H1 (cell line): ENCODE data around the gene FASLG. TPM values are rescaled to one million over a fixed set of nuclear protein-coding genes. Genes with fewer than 3 reads are reported as not detected.

Source experiments
- CTCF ChIA-PET: fragments of 300-600 bp; sonication (Branson Sonifier 250); formaldehyde crosslinking; loops from one replicate; lab custom pipeline; 2021; ENCODE audit not compliant: partially characterized antibody; lab: Charles Lee
- POLR2A ChIA-PET: fragments of 300-600 bp; sonication (Branson Sonifier 250); formaldehyde crosslinking; loops from one replicate; lab custom pipeline; 2021; ENCODE audit warnings: inconsistent platforms; ENCODE audit not compliant: partially characterized antibody; lab: Charles Lee
- DNase-seq, 2 experiments: peaks; one replicate each; pipeline versions ENCODE4 v3.0.0 to v3.0.0-alpha.2; 2010 to 2022; ENCODE audit warnings: low spot score in 2 of 2, low read depth in 1 of 2, mixed read lengths in 1 of 2
- FAIRE-seq: peaks from 2 replicates; lab custom pipeline; 2011; peaks lifted over from hg19 to GRCh38; lab: Jason Lieb, UNC
- H2AFZ ChIP-seq: 2 replicates; pipeline ENCODE4 v1.8.1; 2012; ENCODE audit warnings: low read length, inconsistent platforms
- H2AK5ac ChIP-seq: 2 replicates; pipeline ENCODE4 v1.6.1; 2013; ENCODE audit warnings: low read depth, low read length
- H2BK120ac ChIP-seq: replicated peaks from 2 replicates; pipeline ENCODE3; 2013; ENCODE audit warnings: low read depth, low read length, inconsistent platforms
- H2BK12ac ChIP-seq: 2 replicates; pipeline ENCODE4 v1.6.1; 2013; ENCODE audit warnings: low read depth, low read length
- H2BK15ac ChIP-seq: 2 replicates; pipeline ENCODE4 v1.6.1; 2013; ENCODE audit warnings: low read length
- H2BK20ac ChIP-seq: 2 replicates; pipeline ENCODE4 v1.6.1; 2013; ENCODE audit warnings: low read length
- H2BK5ac ChIP-seq: 2 replicates; pipeline ENCODE4 v1.6.1; 2013; ENCODE audit warnings: low read depth, low read length
- H3K14ac ChIP-seq: 2 replicates; pipeline ENCODE4 v1.6.1; 2013; ENCODE audit warnings: inconsistent platforms; ENCODE audit not compliant: insufficient read length
- H3K18ac ChIP-seq: 2 replicates; pipeline ENCODE4 v1.6.1; 2013; ENCODE audit warnings: low read length; ENCODE audit errors: extremely low read depth
- H3K23ac ChIP-seq: 2 replicates; pipeline ENCODE4 v1.6.1; 2013; ENCODE audit warnings: inconsistent platforms; ENCODE audit not compliant: insufficient read length
- H3K23me2 ChIP-seq: 2 replicates; pipeline ENCODE4 v1.6.1; 2013; ENCODE audit warnings: low read depth, low read length
- H3K27ac ChIP-seq: 2 replicates; pipeline ENCODE4 v1.6.1; 2011; ENCODE audit warnings: low read depth, low read length, inconsistent platforms
- H3K27me3 ChIP-seq, 4 experiments: replicated peaks in 1 of 4; 1 replicate in 1 of 4; 2 replicates in 3 of 4; pipeline versions ENCODE4 v1.6.1 to v1.8.1; 2011 to 2013; ENCODE audit warnings: low read length in 3 of 4, mild to moderate bottlenecking in 3 of 4, inconsistent platforms in 2 of 4, mixed read lengths in 2 of 4, moderate library complexity in 1 of 4; ENCODE audit not compliant: control insufficient read depth in 3 of 4, insufficient read depth in 3 of 4; ENCODE audit errors: extremely low read depth in 1 of 4
- H3K36me3 ChIP-seq, 4 experiments: 2 replicates each; pipeline versions ENCODE4 v1.6.1 to v1.8.1; 2011 to 2013; ENCODE audit warnings: mild to moderate bottlenecking in 4 of 4, low read length in 3 of 4, moderate library complexity in 2 of 4, control low read depth in 1 of 4, inconsistent platforms in 1 of 4; ENCODE audit not compliant: insufficient read depth in 4 of 4, control insufficient read depth in 2 of 4
- H3K4ac ChIP-seq: replicated peaks from 2 replicates; pipeline ENCODE3; 2013; ENCODE audit warnings: low read length, low read depth, mixed read lengths, inconsistent platforms; ENCODE audit not compliant: insufficient read length
- H3K4me1 ChIP-seq, 4 experiments: replicated peaks in 1 of 4; 1 replicate in 1 of 4; 2 replicates in 3 of 4; pipeline versions ENCODE4 v1.6.1 to v1.8.1; 2011 to 2013; ENCODE audit warnings: low read length in 3 of 4, inconsistent platforms in 2 of 4, mixed read lengths in 1 of 4; ENCODE audit not compliant: insufficient read depth in 4 of 4, control insufficient read depth in 3 of 4
- H3K4me2 ChIP-seq, 2 experiments: 2 replicates each; pipeline versions ENCODE4 v1.6.1 to v1.8.1; 2011 to 2013; ENCODE audit warnings: low read depth in 2 of 2, low read length in 2 of 2, control low read depth in 1 of 2, inconsistent platforms in 1 of 2, mild to moderate bottlenecking in 1 of 2; ENCODE audit not compliant: insufficient read depth in 1 of 2
- H3K4me3 ChIP-seq, 4 experiments: fragments of 200-600, 300-600 bp in 1 of 4; sonication (generic), shearing (Covaris generic), sonication (Bioruptor Twin) in 1 of 4; 2 replicates each; pipeline versions ENCODE4 v1.5.1 to v1.8.1; 2011 to 2016; ENCODE audit warnings: low read length in 4 of 4, low read depth in 3 of 4, control low read depth in 2 of 4, inconsistent platforms in 2 of 4, mild to moderate bottlenecking in 2 of 4, mixed read lengths in 1 of 4, moderate library complexity in 1 of 4; ENCODE audit not compliant: insufficient read depth in 2 of 4; ENCODE audit errors: extremely low read depth in 1 of 4
- H3K56ac ChIP-seq: replicated peaks from 2 replicates; pipeline ENCODE3; 2013; ENCODE audit warnings: low read depth, mild to moderate bottlenecking, mixed read lengths, low read length, inconsistent platforms; ENCODE audit not compliant: insufficient read length
- H3K79me1 ChIP-seq: 2 replicates; pipeline ENCODE4 v1.6.1; 2013; ENCODE audit warnings: low read depth, low read length, control low read depth
- H3K79me2 ChIP-seq, 2 experiments: 2 replicates each; pipeline versions ENCODE4 v1.6.1 to v1.8.1; 2012 to 2013; ENCODE audit warnings: low read length in 2 of 2, mild to moderate bottlenecking in 2 of 2, inconsistent platforms in 1 of 2; ENCODE audit not compliant: insufficient read depth in 2 of 2, control insufficient read depth in 1 of 2
- H3K9ac ChIP-seq, 4 experiments: replicated peaks in 1 of 4; 1 replicate in 1 of 4; 2 replicates in 3 of 4; pipeline versions ENCODE4 v1.6.1 to v1.8.1; 2011 to 2013; ENCODE audit warnings: low read depth in 3 of 4, low read length in 3 of 4, control low read depth in 2 of 4, mild to moderate bottlenecking in 2 of 4, moderate library complexity in 2 of 4, inconsistent platforms in 1 of 4; ENCODE audit errors: extremely low read depth in 1 of 4
- H3K9me3 ChIP-seq, 2 experiments: 2 replicates each; pipeline versions ENCODE4 v1.6.1 to v1.8.1; 2012 to 2013; ENCODE audit warnings: mild to moderate bottlenecking in 2 of 2, moderate library complexity in 2 of 2, control low read depth in 1 of 2, inconsistent platforms in 1 of 2, low read depth in 1 of 2, low read length in 1 of 2, mixed read lengths in 1 of 2; ENCODE audit not compliant: insufficient read depth in 2 of 2
- H4K20me1 ChIP-seq, 2 experiments: replicated peaks in 1 of 2; 2 replicates each; pipeline versions ENCODE3 to v1.8.1; 2011 to 2013; ENCODE audit warnings: inconsistent platforms in 2 of 2, low read length in 2 of 2, mild to moderate bottlenecking in 1 of 2; ENCODE audit not compliant: insufficient read depth in 2 of 2, control insufficient read depth in 1 of 2
- H4K5ac ChIP-seq: 2 replicates; pipeline ENCODE4 v1.6.1; 2013; ENCODE audit warnings: low read length, low read depth, mixed read lengths, inconsistent platforms; ENCODE audit not compliant: insufficient read length
- H4K8ac ChIP-seq: 2 replicates; pipeline ENCODE4 v1.8.0; 2013; ENCODE audit warnings: mild to moderate bottlenecking, moderate library complexity, low read length, inconsistent platforms; ENCODE audit not compliant: insufficient read depth; ENCODE audit errors: extremely low read depth
- H4K91ac ChIP-seq: replicated peaks from 2 replicates; pipeline ENCODE3; 2013; ENCODE audit warnings: low read length, mixed read lengths, inconsistent platforms; ENCODE audit not compliant: insufficient read length
- CTCF ChIP-seq, 3 experiments: IDR thresholded peaks; 1 replicate in 2 of 3; 2 replicates in 1 of 3; pipeline versions ENCODE4 v1.5.1 to v1.6.1; 2011; ENCODE audit warnings: low read length in 3 of 3, mild to moderate bottlenecking in 3 of 3, inconsistent platforms in 2 of 3, low read depth in 1 of 3, moderate library complexity in 1 of 3; ENCODE audit not compliant: insufficient read depth in 1 of 3; ENCODE audit errors: control extremely low read depth in 1 of 3
- WGBS, 2 experiments: shearing (Covaris generic) in 1 of 2; methylation state at CpG; one replicate each; pipeline versions ENCODE4 v1.1.6 to v1.1.7; 2013 to 2015; ENCODE audit warnings: low lambda C conversion rate in 2 of 2, mixed read lengths in 2 of 2, inconsistent platforms in 1 of 2, low coverage in 1 of 2, missing lambda C conversion rate in 1 of 2; ENCODE audit not compliant: insufficient replicate concordance in 2 of 2, insufficient coverage in 1 of 2, insufficient read length in 1 of 2; ENCODE audit errors: extremely low coverage in 1 of 2, missing lambda C conversion rate in 1 of 2; 5-methylcytosine and 5-hydroxymethylcytosine counted together
- polyA plus RNA-seq, 7 experiments: library from polyadenylated mRNA; depleted of rRNA in 3 of 7; stranded (reverse) in 5 of 7; unstranded in 2 of 7; fragments of >200 nt in 5 of 7; fragments of 200-250 nt in 2 of 7; gene quantifications; 1 replicate in 5 of 7; 2 replicates in 1 of 7; 4 replicates in 1 of 7; pipeline versions ENCODE4 v1.2.1 to v1.2.3, GENCODE V29; 2011 to 2013; ENCODE audit warnings: missing spikeins in 2 of 7, mixed read lengths in 2 of 7
- total RNA-seq: library from RNA; stranded (reverse); fragmentation: NEBNext Ultra II Directional; extraction: Animal tissue kit (Norgen Biotek cat#: 25700); gene quantifications from 2 replicates; pipeline ENCODE4 v1.2.1, GENCODE V29; 2021

Gene FASLG
- total and polyA plus RNA-seq, 2 of the 8 experiments (the other 6 are each of a cell fraction or from before 2014, with no cell fraction given): not detected

DNA sequence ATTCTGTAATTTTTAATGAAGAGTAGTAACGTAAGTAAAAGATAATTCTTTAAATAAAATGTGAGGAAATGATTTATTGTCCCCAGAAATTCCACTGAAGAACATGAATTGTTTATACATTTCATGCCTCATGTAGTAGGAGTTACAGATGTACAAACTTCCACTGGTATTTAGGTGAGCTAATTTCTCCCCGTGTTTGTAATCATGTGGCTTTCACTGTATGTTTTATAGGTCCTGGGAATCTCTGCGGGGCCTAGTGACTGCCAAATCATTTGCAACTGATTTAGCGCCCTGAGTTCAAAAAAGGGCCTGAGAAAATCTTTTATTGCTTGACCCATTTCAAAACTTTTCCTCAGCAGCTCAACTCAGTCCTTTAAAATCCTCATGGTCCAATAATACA, 30.5 kb upstream of the FASLG start:
- Histone ChIP-seq H3K4ac (no peak overlapping the region), H3K4me1 (no peaks in the 10 kb centered on the region), H3K36me3 (no peaks in the 10 kb centered on the region), H2AK5ac (no peak overlapping the region), H3K9ac (no peak overlapping the region), H3K56ac (no peak overlapping the region), H3K79me1 (no peaks in the 10 kb centered on the region), H3K79me2 (no peaks in the 10 kb centered on the region), H3K27me3 (no peaks in the 10 kb centered on the region), H4K91ac (no peak overlapping the region), H4K5ac (no peak overlapping the region), H2BK12ac (no peak overlapping the region), H2AFZ (no peak overlapping the region), H4K20me1 (no peaks in the 10 kb centered on the region), H3K23ac (no peak overlapping the region), H3K18ac (no peak overlapping the region), H3K9me3 (peaks cover 4 to 7% of the 10 kb centered on the region in 2 experiments; a peak in 1 of 4 replicates), H3K27ac (no peak overlapping the region), H3K4me2 (no peak overlapping the region), H2BK5ac (no peak overlapping the region), H4K8ac (no peak overlapping the region), H3K23me2 (no peaks in the 10 kb centered on the region), H2BK120ac (no peak overlapping the region), H2BK15ac (no peak overlapping the region), H3K14ac (no peak overlapping the region), H3K4me3 (no peak overlapping the region), H2BK20ac (no peak overlapping the region)
- POLR2A ChIA-PET: no interaction called here
- no peak for TF ChIP-seq CTCF (IDR thresholded peaks at IDR 0.05; ENCODE audit: control extremely low read depth in 1 of 3, insufficient read depth in 1 of 3, low read depth in 1 of 3, low read length in 3 of 3)
- 92 to 100% methylated on average over 1 to 4 of the region's 4 CpGs for WGBS, 2 experiments
- FAIRE-seq (no peak), DNase-seq (no peak)
- CTCF ChIA-PET: interaction anchor here (0.9 kb wide), 1 partner anchor 199 kb away, joined by 3 read pairs; no protein-coding TSS in a partner anchor
